ENCODE results near the gene ZNF512B.
A peak's percentile ranks its signal among the peaks of the same experiment; 100 is the strongest.

ZNF512B gene

DNA sequence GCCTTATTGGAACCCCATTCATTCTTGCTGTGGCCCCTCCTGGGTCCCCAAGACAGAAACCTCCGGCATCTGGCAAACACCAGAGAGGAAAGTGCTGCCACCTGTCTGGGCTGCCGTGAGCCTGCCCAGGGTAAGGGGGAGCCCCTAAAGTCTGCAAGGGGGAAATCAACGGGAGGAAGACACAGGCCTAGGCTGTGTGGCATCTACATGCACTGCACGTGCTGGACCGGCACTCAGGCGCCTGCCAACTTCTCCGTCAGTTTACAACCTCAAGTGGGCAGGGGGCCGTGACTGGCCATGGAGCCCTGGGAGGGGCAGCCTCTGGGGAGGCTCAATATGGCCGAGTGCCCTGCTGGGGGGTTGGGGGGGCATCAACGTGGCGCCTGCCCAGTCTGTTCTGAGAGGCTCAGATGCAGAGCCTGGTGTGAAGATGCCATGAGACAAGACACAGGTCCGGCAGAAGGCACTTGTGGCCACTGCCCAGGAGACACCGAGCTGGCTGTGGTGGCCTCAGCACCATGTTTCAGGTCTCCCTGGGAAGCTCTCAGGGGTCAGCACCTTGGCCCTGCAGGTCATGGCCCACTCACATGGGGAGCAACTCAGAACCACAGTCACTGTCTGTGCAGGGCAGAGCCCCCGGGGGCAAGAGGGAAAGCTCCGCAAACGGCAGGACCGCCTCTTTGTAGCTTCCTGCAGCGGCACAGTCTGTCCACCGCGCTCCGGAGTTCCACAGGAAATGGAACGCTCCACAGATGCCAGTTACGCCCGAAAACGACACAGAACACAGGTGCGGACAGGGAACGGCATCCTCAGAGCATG, 21.9 kb downstream of the ZNF512B start:
- DNase-seq = peak; percentile 50

DNA sequence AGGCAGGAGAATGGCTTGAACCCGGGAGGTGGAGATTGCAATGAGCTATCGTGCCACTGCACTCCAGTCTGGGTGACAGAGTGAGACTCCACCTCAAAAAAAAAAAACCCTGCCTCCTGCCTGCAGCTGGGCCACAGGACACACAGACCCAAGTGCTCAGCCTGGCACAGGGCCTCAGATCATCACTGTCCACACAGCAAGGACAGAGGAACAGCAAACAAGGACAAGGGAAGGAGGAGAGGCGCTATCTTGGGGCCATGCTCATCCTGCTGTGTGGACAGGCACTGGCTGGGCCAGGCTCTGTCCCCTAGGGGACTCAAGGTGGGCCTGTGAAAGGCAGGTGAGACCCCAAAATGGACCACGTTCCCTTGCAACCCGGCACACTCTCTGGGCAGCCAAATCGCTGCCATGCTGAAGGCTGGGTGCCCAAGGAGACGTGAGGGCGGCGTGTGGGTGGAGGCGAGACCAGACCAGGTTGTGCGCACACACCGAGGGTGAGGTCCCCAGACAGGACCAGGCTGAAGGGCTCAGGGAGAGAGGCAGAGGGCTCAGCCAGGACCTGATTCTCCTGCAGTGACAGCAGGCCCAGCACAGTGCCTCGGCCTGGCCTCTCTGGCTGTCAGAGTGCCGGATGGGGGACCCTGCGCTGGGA, 22.6 kb downstream of the ZNF512B start:
- no peak for DNase-seq

DNA sequence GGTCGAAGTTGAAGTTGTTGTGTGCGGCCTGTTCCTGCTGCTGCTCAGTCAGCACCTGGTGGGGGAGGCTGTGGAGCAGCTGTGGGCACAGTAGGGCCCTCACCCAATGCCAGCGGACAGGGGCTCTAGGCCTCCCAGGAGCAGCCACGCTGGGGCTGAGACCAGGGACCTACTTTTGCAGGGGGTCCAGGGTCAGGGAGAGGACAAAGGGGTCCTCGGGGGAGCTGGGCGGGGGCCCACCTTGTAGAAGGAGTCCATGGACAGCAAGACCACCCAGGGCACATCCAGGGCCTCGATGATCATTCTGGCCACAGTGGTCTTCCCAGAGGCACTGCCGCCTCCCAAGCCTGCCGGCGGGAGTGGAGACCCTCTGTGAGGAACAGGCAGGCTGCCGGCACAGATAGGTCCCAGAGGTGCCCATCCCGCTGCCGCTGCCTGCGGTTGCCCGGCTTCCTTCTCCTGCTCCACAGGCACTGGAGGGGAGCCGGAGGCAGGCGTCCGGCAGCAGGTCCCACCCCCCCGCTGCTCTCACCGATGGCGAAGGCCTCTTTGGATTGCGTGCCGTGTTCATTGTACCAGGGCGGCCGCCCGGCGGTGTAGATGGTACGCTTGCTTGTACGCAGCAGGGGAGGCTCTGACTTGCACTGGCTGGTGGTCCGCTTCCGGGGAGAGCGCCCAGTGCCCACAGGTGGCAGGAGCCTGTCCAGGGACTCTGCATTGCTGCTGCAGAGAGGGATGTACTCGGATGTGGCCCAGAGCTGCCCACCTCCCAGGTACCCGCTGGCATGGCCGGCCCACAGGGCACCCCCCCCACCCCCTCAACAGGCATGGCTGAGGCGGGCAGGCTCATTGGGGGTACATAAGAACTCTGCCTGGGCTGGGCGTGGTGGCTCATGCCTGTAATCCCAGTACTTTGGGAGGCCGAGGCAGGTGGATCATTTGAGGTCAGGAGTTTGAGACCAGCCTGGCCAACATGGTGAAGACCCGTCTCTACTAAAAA, 23.5 kb downstream of the ZNF512B start:
- DNase-seq = no peak

DNA sequence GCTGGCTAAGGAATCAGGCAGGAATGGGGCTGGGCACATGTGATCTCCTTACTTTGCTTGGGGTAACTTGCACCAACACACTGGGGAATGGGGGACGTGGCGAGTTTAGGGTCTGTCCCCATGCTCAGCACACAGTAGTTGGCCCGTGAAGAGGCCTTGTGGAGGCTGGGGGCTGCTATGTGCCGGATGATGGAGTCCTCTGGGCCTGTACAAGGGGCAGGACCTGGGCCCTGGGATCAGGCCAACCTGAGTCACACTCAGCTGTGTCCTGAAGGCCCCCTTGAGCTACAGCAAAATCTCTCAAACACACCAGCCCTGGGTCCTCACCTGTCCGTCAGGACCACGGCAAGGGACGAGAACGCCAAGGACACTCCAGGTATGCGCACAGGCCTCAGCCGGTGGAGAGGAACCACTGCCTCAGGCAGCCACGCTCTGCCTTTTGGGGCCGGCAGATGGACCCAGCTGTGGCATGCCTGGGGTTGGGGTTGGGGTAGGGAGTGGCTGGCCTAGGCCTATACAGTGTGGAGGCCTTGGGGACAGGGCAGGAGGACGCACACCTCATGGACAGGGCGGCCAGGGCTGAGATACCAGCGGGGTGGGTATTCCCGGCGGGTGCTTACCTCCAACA, 24.6 kb downstream of the ZNF512B start:
- DNase-seq = no peak

DNA sequence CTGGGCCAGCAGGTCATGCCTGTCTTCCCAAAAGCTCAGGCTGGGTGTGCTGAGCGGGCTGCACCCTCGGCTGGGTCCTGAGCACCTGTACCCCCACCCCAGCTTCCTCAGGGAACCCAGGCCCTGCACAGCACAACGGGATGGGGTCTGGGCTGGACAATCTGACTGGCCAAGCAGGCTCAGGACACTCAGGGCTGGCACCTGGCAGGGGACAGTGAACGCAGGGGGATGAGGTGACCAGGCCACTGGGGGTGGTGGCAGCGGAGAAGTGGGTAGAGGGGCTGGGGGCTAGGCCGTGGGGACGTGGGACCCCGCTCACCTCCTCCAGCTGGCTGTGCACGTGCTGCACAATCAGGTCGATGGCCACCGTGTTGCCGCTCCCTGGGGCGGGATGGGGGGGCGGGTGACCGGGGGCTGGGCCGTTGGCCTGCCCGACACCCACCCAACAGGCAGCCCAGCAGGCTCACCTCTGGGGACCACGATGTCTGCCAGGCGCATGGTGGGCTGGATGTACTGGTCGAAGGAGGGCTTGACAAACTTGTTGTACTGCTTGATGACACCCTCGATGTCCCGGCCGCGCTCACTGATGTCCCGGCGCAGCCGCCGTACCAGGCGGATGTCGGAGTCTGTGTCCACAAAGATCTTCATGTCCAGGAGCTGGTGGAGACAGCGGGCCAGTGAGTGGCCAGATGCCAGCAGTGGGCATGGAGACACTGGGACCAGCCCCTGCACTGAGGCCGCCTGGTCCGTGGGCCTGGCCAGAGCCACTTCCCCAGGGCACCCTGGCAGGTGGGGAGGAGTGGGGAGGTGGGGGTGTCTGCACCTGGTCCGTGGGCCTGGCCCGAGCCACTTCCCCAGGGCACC, 25.4 kb downstream of the ZNF512B start:
- DNase-seq = no peak

DNA sequence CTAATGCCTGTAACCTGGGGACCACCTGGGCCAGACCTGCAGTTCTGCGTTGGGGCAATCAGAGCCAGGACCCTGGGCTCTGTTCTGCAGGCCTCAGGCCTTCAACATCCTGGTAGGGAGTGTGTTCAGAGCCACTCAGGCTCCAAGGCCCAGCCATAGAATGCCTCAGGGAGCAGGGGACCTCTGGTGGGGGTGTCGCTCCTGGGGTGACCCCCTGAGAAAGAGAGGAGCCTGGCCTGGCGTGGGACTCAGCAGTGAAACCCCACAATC, 26.0 kb downstream of the ZNF512B start:
- no peak for DNase-seq

DNA sequence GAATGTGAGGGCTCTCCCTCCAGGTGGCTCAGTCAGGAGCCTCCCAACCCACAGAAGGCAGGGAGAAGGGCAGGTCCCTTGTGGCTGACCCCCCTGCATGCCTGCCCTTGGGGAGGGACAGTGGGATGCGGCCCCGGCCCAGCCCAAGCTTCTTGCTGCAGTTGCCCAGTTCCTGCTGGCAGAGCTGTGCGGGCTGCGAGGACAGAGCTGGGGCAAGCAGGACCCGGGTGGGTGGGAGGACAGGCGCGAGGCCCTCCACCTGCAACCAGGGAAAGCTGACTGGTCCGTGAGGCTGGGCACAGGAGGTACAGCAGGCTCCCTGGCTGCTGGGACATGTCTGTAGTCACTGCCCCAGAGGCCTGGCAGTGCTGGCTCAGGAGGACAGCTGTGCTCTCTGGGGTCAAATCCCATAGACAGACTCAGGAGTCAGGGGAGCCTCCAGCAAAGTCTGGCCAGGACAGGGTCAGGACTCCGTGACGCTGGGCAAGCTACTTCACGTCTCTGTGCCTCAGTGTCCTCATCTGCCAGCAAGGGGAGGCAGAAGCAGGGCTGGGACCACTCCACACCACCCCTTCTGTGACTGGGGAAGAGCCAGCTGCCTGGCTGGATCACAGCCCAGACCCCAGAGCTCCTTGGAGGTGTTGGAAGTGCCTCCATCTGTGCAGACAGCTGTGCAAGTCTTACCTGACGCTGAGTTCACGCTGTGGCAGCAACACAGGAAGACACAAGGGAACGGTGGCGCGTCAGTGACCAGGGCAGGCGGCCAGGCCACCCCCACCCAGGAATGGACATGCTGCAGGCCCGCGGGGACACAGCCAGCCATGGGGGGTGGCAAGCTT, 26.5 kb downstream of the ZNF512B start:
- DNase-seq = no peak

DNA sequence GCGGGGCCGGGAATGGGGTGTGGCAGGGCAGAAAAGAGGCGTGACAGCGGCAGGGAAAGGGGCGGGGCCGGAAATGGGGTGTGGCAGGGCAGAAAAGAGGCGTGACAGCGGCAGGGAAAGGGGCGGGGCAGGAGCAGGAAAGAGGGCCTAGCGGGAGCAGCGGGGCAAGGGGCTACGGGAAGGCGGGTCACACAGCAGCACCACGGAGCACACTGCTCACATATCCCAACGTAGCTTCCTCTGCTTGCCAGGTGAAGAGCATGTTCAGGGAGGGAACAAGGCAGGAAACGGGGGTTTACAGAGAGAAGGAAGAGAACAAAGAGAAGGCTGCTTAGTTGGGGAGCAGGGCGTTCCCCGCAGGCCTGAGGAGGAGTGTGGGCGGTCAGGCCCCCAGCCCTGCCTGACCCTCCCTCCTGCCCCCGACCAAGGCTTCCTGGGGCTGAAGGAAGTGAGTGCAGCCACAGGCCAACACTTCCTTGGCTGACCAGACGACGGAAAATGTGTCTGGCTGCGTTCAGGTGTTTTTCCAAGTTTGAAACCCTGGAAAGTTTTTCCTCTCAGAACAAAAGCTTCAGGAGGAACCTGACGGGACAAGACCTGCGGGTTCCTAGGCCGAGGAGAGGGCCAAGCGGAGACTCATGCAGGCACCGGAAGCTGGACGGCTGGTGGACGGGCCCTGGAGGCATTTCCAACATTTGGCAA, 27.3 kb downstream of the ZNF512B start:
- DNase-seq = peak; percentile 66

DNA sequence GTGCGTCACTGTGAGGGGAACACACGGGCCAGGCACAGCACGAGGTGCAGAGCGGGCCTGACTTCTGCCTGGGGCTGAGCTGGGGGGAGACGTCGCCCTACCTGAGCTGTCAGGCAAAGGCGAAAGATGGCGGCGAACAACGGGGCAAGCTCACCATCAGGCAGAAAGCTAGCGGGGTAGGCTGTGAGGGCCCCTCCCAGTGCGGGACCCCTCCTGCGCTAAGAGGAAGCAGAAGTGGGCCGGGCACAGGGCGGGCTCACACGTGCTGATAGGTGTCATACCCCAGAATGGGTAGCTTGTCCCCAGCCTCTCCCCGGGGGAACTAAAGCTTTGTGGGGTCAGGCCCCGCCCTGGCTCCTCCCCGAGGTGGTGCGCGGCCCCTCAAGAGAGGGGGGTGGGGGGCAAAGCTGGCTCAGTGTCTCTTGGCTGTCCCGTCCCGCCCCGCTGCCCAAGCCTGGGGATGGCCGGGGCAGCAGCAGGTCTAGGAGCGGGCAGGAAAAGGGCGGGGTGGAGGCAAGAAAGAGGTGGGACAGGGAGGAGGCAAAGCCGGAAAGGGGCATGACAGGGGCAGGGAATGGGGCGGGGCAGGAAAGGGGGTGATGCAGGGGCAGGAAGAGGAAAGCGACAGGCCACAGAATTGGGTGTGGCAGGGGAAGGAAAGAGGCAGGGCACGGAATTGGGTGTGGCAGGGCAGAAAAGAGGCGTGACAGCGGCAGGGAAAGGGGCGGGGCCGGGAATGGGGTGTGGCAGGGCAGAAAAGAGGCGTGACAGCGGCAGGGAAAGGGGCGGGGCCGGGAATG, 28.2 kb downstream of the ZNF512B start:
- DNase-seq = peak; percentile 92

DNA sequence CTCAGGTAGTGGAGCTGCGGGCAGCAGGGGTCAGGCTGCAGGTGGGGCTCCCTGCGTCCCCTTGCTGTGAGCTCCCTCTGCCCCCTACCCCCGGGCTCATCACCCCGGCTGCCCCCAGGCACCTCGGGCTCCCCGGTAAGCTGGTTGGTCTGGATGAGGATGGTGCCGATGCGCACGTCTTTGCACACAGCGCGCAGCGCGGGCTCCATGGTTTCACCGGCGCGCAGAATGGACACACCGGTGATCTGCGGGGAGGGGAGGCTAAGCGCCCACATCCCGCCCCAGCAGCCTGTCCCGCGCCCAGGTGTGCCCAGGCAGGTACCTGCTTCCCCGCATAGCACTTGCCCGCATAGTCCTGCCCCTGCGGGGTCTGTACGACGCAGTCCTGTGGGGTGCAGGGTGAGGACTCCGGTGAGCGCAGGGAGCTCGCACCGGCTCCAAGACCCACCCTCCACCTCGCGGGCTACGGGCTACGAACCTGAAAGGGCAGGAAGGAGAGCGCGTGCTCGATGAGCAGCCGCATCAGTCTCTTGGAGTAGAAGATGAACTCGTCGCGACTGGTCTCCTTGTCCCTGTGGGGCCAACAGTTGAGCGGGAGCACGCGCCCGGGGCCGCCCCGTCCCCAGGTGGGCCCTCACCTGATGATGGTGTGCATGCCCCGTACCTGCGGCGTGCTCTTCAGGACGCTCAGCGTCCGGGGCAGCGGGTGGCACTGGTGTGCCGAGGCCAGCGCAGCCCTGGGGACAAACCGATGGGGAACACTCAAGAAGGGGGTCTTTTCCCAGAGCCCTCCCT, 29.1 kb downstream of the ZNF512B start:
- DNase-seq = no peak

DNA sequence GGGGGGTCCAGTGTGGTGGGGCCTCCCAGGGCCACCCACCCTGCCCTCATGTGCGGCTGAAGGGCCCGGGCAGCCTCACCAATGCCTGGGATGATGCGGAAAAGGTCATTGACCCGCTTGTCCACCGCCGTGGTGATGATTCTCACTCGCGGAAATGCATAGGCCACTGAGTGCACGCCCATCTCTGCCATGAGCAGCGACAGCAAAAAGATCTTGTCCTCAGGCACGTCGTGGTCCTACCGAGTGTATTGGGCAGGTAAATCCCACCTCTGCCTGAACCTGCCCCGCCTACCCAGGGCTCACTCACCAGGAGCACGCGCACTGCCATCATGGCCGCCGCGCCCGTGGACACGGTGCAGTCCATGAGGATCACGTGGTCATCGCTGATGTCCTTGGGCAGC, 29.7 kb downstream of the ZNF512B start:
- no peak for DNase-seq

DNA sequence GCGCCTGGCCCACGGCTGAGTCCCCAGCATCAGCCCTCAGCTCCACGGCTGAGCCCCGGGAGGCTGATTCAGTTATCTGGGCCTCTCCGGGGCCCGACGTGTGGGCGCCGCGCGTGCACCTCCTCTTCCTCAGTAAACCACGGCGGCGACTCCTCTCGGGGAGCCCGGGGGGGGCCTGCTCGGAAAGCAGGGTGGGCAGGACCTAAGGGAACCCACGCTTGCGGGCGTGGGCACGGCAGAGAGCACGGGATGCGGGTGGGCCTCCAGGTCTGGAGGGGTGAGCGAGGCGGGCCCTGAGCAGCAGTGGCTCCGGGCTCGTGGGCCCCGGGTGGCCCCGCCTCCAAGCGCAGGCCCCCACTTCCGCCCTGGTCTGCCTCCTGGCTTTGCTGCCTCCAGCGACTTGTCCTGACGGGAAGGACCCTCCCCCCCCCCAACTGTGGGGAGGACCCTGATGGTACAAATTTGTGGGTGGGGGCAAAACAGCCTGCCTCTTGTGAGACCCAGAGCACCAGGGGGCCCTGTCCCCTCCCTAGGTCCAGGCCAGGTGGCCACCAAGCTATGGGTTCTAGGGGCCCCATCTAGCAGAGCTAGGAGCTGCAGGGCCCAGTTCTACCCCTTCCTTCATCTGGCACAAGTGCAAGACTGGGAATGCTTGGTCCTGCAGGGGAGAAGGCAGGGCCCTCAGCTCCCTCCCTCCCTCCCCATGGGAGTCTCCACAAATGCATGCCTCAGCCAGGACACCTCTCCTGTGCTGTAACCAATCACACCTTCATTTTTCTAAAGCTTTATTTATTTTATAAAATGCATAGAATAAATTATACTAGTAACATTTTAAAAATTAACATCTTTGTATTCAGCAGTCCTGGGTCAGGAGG, 30.4 kb downstream of the ZNF512B start:
- DNase-seq = peak; percentile 22

DNA sequence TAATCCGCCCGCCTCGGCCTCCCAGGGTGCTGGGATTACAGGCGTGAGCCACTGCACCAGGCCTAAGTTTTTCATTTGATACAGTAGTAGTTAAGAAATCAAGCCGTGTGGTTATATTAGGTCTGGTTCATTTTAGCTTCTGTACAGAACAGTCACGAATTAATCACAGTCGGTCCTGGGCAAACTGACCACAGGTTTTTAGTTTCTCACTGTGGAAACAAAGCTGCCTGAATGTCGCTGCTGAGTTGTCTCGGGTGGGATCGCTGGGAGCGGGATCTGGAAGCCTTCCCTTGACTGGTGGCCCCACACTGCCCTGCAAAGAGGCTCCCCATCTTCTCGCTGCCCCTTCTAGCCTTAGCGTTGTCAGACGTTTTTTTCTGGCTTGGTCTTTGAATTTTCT, 32.1 kb downstream of the ZNF512B start:
- DNase-seq = no peak

DNA sequence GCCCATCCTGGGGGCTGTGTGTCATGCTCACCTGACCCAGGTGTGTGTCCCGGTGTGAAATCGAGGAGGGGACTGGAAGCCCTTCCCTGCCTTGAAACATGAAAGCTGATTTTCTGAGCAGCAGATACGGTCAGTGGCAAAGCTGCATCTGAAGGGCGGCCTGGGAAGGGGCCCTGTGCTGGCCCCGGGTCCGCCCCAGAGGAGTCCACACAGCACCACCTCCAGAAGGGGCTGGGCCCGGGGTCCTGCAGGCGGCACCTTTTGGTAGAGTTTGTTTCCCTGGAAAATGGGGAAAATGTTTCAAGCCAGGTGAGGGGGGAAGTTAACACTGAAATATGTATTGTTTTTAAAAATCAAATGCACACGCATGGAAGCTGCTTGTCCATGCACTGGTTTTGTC, 34.3 kb downstream of the ZNF512B start:
- DNase-seq = no peak

DNA sequence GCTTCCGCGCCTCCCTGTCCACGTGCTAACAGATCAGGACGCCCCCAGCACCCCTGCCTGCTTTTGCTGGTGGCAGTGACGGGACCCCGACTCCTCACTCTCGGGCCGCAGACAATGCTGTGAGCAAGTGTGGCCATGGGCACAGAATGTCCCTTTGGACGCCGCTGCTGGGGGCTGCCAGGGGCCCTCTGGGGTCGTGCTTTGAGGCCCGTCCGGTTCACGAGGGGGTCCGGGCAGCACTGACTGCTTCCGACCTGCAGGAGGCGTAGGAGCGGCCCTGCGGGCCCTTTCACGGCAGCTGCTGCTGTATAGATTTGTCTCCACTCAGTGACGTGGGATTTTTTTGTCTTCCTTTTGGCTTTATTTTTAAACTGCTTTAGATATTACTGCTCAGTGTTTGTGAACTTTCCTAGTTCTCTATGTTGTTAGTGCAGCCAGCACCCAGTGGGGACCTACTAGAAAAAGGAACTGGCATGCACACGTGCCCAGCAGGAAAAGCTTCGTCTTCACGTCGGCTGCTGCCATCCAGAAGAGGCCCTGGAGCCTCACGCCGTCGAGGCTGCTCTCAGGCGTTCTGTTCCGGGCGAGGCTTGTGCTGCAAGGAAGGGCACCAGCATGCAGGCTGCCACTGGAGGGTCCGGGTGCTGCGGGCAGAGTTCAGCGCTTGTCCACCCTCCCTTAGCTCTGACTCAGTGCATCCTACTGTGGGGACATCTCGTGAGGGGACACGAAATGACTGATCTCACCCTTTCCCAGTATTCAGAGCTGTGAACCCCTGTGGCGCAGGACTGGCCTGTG, 35.3 kb downstream of the ZNF512B start:
- no peak for DNase-seq

DNA sequence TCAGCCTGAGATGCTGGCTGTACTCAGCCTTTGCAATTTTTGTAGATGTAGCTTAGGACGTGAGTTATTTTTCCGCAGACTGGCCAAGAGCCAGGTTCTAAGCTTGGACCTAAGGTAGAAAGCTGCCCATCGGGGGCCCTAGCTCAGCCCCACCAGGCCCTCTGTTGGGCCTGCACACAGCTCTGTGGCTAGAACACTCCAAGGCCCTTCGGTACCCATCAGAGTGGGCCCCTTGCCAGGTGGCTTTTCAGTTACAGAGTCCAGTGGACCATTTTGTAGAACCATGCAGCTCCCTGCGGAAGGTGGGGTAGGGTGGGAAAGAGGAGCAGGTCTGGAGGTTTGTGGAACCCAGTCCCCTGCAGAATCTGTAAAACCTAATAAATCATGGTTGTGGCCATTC, 36.1 kb downstream of the ZNF512B start:
- no peak for DNase-seq
